NOMO-1 treated with dmso at 0.1 percent for 144 hours (cell line): Measurements from ENCODE around the gene SAPCD1.
"Not testable (repeated sequence)": the region's sequence is repeated elsewhere in the genome, so short reads cannot be mapped to it uniquely, and the experiment has no call there.

ENCODE experiments used
- DNase-seq: peaks from one replicate; lab custom pipeline; 2025; ENCODE audit not compliant: unreplicated experiment; lab: John Stamatoyannopoulos, UW

SAPCD1 gene

DNA sequence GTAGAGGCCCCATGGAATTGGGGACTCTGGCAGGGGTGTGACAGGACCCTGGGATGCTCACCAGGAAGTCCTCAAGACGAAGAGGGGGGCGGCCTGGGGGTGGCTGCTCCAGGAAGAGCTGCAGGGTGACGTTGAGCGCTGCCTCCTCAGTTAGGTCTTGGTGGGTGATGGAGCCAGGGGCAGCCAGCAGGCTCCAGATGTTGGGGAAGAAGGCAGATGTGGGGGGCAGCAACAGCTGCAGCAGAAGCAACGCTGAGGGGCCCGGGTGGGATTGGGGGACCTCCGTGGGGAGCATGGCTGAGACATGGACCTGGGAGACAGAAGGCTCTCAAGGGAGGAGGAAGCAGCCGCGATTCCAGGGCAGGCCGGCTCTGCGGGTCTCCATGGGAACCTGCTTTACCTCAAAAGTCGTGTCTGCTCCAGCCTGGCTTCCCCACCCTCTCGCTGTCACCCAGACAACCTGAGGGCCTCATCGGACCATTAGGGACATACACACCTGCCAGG, 14.1 kb downstream of the SAPCD1 start:
- no peak for DNase-seq

DNA sequence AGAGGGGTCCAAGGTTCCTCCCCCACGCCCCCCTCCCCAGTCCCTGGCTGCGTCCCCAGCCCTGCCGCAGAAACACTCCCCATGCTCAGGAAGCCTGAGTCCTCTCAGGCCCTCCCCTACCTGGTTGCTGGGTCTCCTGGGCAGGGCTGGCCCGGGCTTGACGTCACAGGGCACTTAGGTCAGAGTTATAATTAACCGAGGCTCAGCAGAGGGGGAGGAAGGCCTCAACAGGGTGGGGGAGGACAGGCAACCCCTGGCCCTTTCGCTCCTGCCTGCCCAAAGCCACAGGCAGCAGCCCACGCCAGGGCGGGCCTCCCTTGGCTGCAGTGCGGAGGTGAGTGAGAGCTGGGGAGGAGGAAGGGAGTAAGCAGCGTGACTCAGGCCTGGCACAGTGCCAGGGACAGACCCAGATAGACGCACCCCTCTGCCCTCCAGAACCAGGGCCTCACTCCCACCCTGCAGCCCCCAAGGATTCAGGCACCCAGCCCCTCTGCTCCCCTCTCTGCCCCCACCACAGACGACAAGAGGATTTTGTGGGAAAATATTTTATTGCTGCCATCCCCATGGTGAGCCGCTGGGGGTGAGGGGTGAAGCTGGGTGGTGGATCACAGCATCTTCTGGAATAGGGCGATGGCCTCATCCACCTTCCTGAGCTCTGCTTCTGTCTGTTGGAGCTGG, 14.7 kb downstream of the SAPCD1 start, which contains the start of gene VWA7:
VWA7 (minus strand) TSS at position 340 of the 678 bp plus-strand sequence. CDS start 549 bp downstream, outside the sequence.
- peak; percentile 68 for DNase-seq

DNA sequence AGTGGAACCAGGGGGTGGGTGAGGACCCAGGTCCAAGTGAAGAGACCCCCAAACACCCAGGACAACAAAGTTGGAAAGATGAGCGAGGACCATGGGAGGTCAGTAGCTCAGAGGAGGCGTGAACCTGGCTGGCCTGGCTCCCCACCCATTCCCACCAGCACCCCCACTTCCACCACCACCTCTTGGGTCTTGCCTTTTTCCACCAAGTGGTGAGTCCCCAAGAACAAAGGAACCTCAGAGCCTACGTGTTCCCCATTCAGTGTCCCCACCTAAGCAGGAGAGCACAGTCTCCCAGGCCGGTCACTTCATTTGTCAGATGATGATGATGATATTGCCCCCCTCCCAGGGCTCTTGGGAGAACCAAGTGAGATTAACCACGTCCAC, 15.2 kb downstream of the SAPCD1 start:
- DNase-seq, result no peak

DNA sequence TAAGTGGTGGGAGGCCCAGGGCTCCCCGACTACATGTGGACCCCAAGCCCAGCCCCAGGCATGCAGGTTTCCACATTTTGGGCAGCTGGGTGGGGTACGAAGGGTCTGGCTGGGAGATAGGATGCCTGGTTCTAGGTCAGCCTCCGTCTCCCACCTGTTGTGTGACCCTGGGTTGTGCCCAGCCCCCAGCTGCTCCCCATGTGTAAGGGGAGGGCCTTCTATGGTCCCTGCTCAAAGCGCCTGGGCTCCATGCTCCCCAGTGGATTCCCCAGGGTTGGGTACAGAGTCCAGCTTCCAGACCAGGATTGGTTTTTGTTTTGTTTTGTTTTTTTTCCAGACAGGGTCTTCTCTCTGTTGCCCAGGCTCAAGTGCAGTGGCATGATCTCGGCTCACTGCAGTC, 15.7 kb downstream of the SAPCD1 start:
- DNase-seq, result no peak

DNA sequence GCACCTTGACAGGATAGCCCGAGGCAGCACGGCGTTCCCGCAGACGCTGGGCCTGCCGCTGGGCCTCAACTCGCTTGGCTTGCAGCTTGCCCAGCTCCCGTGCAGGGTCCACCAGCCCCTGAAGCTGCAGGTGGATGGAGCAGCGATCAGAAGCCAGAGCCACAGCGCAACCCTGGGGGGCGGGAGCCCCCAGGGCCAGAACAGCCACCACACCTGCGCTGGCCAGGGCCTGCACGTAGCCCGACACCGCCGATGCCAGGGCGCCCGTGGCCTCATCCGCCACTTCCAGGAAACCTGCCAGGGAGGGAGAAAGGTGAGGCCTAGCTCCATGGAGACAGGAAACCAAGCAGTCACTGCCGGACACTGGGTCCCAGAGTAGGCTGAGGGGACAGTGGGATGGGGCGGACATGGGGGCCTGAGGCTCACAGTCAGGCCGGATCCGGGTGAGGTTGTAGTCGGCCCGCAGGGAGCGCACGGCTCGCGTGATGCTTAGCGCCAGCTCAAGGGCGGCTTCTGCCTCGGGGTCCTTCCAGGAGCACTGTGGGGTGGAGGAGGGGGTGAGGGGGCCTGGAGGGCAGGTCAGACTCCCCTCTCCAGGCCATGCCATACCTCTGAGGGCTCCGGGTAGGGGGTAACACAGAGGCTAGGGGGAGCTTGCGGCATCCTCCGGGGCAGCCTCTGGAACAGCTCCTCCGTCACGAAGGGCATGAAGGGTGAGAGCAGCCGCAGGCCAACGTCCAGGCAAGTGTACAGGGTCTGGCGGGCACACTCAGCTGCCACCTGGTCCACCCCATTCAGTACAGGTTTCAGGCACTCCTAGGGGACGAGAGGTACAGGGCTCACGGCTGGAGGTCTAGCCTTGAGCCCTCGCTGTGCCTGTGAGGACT, 16.8 kb downstream of the SAPCD1 start:
- no peak for DNase-seq

DNA sequence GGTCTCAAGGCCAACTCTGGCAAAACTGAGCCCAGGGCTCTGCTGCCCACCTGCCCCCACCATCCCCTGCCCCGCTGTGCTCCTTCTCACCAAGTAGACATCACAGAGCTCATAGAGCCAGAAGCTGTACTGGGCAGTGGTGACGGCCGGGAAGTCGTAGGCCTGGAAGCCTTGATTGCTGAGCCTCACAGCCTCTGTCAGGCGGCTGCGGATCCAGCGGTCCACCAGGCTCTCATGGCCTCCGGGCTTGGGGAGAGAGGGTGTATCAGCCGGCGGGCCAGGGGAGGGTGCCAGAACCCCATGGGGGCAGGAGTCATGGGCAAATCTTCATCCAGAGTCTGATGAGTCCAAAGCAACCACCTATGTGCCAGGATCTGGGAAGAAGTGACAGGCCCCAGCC, 17.5 kb downstream of the SAPCD1 start:
- DNase-seq, result no peak

DNA sequence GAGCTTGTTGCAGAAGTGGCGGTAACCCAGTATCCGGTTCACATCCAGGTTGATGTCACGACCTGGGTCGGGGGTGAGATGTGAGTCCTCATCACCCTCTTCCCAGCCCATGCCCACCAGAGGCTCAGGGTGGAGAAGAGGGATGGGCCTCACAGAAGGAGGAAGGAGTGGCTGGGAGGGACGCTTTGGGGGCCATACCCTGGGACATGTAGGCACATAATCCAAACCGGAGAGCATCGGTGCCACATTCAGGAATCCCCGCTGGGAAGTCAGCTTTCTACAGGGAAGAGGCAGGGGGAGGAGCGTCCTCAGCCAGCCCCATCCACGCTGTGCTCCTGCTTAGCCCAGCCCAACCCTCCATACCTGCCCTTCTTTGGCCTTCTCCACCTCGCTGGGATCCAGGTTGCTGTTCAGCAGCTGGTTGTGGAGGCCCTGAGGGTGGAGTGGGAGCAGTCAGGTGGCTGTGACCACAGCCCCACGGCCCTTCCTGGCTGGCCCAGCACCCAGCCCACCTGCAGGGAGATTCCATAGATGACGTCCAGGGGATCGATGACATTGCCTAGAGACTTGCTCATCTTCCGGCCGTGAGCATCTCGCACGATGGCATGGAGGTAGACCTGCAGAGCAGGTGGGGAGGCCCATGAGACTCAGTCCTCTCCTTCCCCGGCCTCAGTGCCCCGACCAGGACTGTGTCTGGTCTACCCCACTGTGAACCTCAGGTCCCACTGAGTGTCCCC, 18.2 kb downstream of the SAPCD1 start:
- DNase-seq, result no peak

DNA sequence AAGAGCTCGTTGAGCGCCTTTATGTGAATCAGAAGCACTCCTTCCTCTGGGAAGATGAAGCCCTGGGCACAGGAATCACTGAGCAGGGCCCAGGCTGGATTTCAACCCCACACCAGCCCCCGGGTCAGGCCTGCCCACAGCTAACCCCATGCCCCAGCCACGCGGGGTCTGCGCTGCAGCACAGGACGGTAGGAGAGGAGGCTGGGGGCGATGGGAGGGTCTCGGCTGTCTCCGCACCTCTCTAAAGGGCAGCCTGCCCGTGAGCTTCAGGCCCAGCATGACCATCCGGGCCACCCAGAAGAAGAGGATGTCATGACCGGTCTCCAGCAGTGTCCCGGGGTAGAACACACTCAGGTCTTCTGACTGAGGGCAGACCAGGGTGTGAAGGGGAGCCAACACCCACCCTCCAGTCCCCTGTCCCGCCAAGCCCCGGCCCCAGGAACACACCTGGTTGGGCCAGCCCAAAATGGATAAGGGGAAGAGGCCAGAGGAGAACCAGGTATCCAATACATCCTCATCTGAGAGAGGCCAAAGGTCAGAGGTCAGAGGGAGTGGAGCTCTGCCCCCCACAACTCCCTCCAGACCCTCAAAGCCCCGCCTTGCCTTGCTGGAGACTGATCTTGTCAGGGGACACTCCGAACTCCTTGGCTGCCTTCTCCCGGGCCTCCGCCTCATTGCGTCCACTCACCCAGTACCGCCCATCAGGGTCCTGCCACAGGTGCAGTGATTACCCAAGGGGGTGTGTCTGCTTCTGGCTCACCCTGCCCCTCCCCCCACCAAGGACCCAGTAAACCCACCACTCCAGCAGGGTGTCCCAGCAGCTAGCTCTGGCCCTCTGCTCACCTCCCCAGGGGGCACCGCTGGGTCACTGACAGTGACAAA, 19.0 kb downstream of the SAPCD1 start:
- DNase-seq, result no peak

DNA sequence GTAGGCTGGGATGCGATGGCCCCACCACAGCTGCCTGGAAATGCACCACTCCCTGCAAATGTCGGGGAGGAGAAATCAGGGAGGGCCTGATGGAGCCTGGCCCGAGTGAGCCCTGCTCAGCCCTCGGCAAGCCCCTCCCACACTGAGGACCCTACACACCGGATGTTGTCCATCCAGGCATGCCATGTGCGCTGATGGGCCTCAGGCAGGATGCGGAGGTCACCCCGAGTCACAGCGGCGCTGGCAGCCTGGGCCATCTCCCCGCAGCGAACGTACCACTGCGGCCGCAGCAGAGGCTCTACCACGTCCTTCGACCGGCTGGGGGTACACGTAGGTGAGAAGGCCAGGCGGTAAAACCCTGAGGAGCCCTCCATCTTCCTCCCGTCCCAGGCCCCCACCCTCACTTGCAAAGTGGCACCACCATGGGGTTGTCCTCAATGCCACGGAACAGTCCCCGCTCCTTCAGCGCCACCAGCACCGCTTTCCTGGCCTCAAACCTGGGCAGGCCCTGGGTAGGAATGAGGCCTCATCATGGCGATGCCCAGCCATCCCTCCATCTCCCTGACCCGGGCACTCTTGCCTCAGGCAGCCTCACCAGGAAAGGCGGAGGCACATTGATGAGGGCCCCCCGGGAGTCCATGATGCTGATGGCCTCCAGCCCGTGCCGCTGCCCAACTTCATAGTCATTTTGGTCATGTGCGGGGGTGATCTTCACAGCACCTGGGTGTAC, 19.8 kb downstream of the SAPCD1 start:
- no peak for DNase-seq

DNA sequence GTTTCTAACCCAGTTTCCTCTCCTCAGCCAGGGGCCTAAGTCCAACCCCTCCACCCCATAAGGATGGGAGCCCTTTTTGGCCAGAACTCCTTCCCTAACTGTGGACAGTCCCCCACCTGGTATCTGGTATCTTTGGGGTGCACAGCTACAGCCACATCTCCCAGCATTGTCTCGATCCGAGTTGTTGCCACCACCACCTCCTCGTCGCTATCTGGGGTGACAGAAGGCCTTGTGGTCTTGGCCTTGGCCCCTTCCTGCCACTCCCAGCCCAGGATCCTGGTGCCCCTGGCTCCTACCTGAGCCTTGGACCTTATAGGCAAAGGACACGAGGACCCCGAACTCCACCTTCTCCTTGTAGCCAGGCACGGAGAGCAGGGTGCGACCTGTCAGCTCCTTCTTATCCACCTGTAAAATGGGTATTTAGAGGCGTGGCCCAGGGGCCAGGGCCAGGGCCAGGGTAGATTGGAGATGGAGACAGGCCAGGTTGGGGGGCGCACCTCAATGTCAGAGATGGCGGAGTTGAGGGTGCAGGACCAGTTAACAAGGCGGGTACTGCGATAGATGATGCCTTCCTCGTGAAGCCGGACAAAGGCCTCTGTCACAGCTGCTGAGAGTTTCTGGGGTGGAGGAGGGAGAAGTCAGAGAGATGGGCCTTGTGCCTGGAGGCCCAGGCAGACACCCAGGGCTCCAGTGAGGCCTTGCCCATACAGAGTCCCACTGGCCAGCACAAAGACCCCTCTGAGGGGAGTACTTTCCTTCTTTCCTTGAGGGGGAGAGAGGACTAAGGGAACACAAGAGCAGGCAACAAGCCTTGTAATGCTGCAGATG, 21.9 kb downstream of the SAPCD1 start:
- DNase-seq, result no peak

DNA sequence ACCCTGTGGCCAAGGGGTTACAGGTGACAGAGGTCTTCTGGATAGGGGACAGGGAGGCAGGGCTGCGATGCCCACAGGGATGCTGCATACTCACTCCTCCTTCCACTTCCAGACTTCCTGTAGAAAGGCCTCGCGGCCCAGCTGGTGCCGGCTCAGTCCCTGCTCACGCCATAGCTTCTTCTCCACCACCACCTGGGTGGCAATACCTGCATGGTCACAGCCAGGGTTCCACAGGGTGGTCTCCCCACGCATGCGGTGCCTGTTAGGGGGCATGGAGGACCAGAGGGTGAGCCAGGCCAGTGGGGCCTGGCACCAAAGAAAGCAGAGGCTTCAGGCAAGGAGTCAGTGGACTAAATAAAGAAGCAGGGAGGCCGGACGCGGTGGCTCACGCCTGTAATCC, 23.0 kb downstream of the SAPCD1 start:
- DNase-seq, result no peak

DNA sequence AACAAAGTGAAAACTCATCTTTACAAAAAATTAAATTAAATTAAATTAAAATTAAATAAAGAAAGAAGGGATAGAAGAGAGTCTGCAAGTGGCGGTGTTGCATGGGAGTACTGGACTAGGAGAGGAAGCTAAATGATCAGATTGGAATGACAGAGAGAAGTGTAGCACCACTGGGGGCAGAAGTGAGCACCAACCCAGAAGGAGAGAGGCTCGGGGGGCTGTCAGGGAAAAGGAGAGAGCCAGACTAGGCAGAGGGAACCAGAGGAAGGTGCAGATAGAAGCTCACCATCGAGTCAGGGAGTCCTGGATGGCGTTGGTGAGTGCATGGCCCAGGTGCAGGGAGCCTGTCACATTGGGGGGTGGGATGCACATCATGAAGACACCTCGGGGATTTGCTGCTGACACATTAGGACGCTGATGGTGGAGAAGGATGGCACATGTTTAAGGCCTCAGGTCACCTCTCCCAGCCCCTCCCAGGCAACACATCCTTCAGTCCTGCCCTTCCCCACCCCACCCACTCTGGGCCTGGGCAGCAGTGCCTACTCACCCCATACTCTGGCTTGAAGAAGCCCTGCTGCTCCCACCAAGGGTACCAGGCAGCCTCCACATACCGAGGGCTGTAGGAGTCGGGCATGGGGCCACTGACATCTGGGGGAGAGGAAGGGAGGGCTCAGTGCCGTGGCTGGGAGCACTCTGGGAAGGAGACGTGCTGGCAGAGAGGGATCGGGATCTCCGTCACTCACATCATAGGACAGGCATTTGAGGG, 29.1 kb downstream of the SAPCD1 start:
- DNase-seq, result no peak

DNA sequence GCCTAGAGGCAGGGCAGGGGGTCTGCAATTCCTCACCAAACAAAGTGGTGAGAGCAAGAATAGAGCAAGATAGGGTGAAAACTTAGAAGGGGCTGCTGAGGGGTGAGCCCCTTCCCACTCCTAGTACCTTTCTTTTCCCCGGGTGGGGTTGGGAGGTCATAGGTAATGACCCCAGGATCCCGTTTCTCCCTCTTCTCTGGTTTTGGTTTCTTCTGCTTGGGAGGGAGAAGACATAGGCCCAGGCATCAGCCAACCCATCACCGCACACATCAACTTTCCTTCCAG, 29.6 kb downstream of the SAPCD1 start:
- no peak for DNase-seq

DNA sequence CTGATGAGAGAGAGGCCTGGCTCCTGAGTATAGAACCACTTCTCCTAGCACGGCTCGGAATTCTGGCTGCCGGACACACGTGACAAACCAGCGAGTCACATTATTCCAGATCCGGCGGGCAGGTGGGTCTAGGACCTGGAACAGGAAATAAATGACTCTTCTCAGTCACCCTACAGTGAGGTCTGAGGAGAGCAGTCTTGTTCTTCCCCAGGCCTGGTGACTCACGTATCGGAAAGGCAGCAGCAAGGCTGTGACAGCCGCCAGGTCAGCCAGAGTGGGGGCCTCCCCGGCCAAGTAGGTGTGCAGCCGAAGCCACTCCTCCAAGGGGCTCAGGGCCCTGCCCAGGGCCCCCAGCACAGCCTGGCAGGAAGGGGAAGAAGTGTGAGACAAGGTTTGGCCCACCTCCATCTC, 30.3 kb downstream of the SAPCD1 start:
- no peak for DNase-seq

DNA sequence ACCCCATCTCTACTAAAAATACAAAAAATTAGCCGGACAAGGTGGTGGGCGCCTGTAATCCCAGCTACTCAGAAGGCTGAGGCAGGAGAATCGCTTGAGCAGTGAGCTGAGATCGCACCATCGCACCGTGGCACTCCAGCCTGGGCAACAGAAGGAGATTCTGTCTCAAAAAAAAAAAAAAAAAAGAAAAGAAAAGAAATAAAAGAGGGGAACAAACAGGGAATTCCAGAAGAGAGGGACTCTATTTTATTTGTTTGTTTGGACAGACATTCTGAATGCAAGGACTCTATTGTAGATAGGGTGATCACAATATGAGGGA, 31.4 kb downstream of the SAPCD1 start:
- DNase-seq, result not testable (repeated sequence)

DNA sequence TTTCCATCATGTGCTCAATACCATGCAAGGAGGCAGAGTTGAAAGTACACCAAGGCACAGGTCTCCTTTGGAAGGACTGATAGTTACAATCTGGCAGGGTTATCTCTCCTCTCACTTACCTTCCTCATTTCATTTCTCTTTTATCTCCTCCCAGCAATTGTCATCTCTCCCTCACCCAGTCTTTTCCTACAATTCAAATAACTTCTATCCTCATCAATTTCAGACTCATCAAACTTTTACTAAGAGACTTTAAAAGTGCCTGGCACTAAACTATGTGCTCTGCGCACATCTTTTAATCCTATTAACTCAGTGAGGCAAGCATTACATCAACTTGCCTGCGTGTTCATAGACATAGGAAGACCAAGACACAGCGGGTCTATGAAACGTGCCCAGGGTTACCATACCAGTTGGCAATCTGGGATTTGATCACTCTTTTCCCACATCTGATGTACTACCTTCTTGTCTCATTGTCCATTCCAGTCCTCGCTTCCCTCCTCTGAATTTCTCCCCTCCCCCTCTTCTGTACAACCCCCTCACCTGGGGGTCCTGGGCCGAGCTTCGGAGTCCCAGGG, 31.9 kb downstream of the SAPCD1 start:
- no peak for DNase-seq

DNA sequence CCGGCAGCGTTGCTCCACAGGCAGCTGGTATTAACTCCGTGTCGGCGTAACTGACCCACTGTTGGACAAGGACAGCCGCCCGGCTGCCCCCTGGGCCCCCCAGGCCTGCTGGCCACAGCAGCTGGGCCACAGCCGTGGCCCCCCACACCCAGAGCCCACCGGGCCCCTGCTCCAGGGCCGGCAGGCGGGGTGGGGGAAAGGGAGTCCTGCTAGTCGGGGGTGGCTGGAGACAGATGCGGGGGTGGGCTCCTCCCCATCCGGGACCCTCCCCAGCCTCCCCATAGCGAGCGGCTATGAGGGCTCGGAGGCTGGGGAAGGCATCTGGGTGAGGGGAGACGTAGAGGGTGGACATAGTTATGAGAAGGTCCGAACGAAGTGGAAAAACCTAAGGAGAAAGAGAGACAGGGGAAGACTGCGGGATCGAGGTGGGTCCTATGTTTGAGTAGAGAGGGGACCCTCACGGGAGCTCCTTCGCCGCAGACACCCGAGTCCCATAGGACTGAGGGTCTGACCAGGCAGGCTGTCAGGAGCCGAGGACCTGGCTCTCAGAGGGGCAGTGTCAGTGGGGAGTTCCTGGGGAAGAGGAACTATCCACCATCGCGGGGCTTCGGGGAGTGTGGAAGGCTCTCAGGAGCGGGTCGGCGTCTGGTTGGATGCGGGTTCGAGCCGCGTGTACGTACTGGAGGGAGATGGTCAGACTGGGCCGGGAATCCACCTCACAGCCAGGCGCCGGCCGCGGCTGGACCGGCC, 32.6 kb downstream of the SAPCD1 start:
- DNase-seq, result no peak
